Stimulated activated CD4-positive, alpha-beta T cell treated with anti-CD3 and anti-CD28 coated beads, Interleukin-1b, Interleukin-23, amount 100 ng/mL, for 24 hours (primary cell): ENCODE measurements around the gene IFNAR2.
"Not testable (repeated sequence)": the region's sequence is repeated elsewhere in the genome, so short reads cannot be mapped to it uniquely, and the experiment has no call there.

ENCODE experiments used
- DNase-seq, 4 experiments: peaks; one replicate each; pipeline ENCODE4 v3.0.0-alpha.2; 2020; ENCODE audit warnings: low read depth in 4 of 4, low spot score in 1 of 4

The IFNAR2 gene

GRCh38 chr21:33214056-33214455 lies 15.7 kb upstream of the IFNAR2 start:
- DNase-seq = no peak

- DNase-seq = no peak
Measured at GRCh38 chr21:33217138-33217520, 12.6 kb upstream of the IFNAR2 start.

- no peak for DNase-seq
Measured at GRCh38 chr21:33219300-33219699, 10.4 kb upstream of the IFNAR2 start.

DNA sequence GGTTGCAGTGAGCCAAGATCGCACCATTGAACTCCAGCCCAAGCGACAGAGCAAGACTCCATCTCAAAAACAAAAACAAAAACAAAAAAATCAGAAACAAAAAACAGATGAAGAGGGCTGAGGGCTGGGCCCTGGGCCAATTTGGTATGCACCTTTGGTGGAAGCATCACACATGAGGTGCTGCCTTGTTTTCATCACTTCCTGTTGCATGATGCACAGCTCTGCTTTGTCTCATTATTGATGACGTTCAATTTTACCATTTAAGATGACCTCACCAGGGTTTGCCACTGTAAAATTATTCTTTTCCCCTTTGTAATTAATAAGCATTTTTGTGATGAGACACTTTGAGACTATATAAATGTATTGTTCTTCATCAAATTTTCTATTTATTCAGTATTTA lies 9.8 kb upstream of the IFNAR2 start:
- no peak for DNase-seq

- DNase-seq = not testable (repeated sequence)
Measured at GRCh38 chr21:33225376-33225775, 4.4 kb upstream of the IFNAR2 start.

GRCh38 chr21:33228455-33228854 lies 1.3 kb upstream of the IFNAR2 start:
- no peak for DNase-seq

DNA sequence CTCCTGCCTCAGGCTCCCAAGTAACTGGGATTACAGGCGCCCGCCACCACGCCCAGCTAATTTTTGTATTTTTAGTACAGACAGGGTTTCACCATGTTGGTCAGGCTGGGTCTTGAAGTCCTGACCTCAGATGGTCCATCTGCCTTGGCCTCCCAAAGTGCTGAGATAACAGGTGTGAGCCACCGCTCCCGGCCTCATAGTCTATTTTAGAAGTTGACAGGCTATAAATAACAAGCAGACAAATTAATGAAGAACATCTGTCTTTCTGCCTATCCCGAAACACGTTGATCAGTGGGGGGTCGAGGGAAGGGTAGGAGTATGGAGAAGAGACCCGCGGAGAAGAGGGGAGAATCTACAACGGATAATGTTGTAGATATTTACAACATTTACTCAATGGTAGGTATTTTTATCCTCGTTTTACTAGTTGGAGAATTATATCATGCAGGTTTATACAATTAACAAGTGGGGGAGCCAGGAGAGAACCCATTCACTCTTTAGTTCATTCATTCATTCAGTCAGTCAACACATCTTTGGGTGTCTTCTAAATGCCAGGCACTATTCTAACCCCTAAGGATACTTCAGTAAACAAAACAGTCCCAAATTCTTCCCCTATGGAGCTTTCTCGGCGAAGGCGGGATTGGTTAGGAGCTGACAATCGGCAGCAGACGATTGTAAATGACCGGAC lies 497 bp upstream of the IFNAR2 start:
- DNase-seq = no peak

- DNase-seq = peak in 1 of 4 experiments; percentile 13
Measured at GRCh38 chr21:33230545-33231324, 997 bp downstream of the IFNAR2 start.

DNA sequence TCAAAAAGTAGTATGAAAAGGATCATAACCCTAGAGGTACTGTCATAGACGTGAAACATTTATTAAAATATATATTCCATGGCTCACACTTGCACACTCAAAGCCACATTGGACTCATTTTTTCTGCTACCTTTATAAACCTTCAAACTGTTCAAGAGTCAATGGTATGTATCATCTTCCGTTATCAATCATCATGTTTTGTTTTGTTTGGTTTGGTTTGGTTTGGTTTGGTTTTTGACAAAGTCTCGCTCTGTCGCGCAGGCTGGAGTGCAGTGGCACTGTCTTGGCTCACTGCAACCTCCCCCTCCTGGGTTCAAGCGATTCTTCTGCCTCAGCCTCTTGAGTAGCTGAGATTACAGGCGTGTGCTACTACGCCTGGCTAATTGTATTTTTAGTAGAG lies 1.8 kb downstream of the IFNAR2 start:
- DNase-seq = no peak

GRCh38 chr21:33232291-33233034 lies 2.7 kb downstream of the IFNAR2 start:
- no peak for DNase-seq

DNA sequence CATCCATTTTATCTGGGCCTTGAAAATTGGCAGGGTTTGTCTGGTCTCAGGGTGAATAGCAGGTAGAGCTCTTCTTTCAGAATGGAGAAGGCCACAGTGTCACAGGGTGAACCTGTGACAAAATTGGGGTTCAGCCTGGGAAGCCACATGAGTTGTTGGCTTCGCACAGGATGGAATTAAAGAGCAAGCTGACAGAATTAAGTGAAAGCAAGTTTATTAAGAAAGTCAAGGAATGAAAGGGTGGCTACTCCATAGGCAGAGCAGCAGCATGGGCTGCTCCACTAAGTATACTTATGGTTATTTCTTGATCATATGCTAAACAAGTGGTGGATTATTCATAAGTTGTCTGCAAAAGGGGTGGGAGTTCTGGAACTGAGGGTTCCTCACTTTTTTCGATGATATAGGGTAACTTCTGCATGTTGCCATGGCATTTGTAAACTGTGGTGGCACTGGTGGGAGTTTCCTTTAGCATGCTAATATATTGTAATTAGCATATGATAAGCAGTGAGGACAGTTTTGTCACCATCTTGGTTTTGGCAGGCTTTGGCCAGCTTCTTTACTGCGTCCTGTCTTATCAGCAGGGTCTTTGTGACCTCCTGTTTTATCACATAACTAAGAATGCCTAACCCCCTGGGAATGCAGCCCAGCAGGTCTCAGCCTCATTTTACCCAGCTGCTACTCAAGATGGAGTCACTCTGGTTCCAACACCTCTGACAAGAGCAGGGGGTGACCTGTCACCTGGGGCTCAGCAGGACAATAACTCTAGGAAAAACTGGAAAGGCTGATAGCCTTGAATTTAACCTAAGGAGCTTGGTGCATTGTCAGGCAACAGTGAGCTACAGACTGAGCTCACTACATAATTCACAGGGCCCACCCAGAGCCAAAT lies 5.1 kb downstream of the IFNAR2 start:
- no peak for DNase-seq

- no peak for DNase-seq
Measured at GRCh38 chr21:33236013-33236686, 6.4 kb downstream of the IFNAR2 start.

- DNase-seq = no peak
Measured at GRCh38 chr21:33236766-33237165, 7.0 kb downstream of the IFNAR2 start.

- no peak for DNase-seq
Measured at GRCh38 chr21:33237486-33237885, 7.7 kb downstream of the IFNAR2 start.

DNA sequence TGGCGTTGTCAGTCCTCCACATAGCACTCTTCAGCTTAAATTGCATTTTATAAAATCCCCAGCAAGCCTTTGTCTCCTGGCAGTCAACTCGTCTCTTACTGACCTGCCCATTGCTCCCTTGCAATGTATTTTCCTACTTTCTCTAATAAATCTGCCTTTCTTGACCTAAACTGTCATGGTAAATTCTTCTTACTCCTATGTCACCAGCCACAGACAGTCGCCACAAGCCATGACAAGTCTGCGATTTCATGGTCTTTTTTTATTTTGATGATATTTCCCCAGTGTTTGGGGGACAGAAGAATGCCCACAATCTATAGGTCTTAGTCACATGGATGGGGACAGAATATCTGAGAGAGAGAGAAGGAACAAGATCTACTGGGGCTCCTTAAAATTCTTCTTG lies 8.4 kb downstream of the IFNAR2 start:
- no peak for DNase-seq

GRCh38 chr21:33238565-33239255 lies 9.0 kb downstream of the IFNAR2 start:
- DNase-seq = no peak

DNA sequence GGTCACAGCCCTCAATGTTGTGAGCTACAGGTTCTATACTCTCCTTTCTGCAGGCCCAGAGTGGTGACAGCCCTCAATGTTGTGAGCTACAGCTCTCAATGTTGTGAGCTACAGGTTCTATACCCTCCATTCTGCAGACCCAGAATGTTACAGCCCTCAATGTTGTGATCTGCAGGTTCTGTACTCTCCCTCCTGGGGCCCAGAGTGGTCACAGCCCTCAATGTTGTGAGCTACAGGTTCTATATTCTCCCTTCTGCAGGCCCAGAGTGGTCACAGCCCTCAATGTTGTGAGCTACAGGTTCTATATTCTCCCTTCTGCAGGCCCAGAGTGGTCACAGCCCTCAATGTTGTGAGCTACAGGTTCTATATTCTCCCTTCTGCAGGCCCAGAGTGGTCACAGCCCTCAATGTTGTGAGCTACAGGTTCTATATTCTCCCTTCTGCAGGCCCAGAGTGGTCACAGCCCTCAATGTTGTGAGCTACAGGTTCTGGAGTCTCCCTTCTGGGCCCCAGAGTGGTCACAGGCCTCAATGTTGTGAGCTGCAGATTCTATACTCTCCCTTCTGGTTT lies 9.9 kb downstream of the IFNAR2 start:
- not testable (repeated sequence) for DNase-seq

DNA sequence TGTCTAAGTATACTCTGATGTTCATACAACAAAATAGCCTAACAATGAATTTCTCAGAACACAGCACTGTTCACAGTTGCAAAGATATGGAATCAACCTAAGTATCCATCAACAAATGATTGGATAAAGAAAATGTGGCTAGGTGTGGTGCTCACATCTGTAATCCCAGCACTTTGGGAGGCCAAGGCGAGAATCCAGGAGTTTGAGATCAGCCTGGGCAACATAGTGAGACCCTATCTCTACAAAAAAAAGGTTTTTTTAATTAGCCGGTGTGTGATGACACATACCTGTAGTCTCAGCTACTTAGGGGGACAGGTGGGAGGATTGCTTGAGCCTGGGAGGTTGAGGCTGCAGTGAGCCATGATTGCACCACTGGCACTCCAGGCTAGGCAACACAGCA lies 10.7 kb downstream of the IFNAR2 start:
- DNase-seq = no peak

GRCh38 chr21:33241846-33242245 lies 12.1 kb downstream of the IFNAR2 start:
- no peak for DNase-seq

DNA sequence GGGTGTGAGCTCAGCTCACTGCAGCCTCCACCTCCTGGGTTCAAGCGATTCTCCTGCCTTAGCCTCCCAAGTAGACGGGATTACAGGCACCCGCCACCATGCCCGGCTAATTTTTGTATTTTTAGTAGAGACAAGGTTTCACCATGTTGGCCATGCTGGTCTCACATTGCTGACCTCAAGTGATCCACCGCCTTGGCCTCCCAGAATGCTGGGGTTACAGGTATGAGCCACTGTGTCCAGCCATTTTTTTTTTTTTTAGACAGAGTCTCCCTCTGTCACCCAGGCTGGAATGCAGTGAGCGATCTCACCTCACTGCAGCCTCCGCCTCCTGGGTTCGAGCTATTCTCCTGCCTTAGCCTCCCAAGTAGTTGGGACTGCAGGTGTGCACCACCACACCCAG lies 13.1 kb downstream of the IFNAR2 start:
- not testable (repeated sequence) for DNase-seq
